ENCODE measurements around the gene TRAPPC12.

GRCh38 chr2:3424171-3424795, 44.8 kb downstream of the TRAPPC12 start:
- peak in 1 of 6 experiments; percentile 33 for TF ChIP-seq CTCF (IDR thresholded peaks at IDR 0.05)
- TF ChIP-seq EP300 (IDR thresholded peaks at IDR 0.05), result no peak
- TF ChIP-seq POLR2A (IDR thresholded peaks at IDR 0.05), result no peak
- TF ChIP-seq POLR2AphosphoS5 (IDR thresholded peaks at IDR 0.05), result no peak
